HG03045 (cell line): Measurements from ENCODE around the gene BTBD17.

Experiments
- ATAC-seq: cut with Tn5 transposase; IDR thresholded peaks from one replicate; pipeline ENCODE4 v1.9.1; 2021; ENCODE audit warnings: mild to moderate bottlenecking, moderate library complexity; ENCODE audit not compliant: unreplicated experiment

The BTBD17 gene

DNA sequence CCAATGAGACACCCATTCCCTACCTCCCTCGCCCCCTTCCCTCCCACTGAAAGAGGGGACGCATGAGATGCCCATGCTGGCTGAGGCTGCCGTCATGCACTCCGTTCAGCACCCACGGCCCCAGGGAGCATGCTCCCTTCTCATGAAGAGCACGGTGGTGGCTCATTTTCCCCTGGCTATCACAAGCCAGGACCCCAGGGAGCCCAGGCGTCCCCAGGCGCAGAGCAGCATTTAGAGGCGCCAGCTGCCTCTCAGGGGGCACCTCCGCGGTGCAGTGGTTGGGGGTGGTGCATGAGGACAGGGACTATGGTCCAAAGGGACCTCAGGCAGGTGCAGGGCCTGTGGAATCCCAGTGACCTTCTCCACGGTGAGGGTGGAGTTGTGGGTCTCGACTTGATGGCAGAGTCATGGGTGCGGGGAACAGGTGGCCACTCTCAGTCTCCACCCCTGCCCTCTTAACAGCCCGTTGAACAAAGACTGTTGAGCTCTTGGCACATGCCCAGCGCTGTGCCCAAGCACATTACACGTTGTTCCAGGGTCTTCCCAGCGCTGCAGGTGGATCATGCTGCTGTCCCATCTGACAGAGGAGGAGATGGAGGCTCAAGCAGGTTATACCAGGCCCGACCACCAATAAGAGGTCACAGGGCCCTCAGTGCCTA is 22.0 kb downstream of the BTBD17 start:
- no peak for ATAC-seq

DNA sequence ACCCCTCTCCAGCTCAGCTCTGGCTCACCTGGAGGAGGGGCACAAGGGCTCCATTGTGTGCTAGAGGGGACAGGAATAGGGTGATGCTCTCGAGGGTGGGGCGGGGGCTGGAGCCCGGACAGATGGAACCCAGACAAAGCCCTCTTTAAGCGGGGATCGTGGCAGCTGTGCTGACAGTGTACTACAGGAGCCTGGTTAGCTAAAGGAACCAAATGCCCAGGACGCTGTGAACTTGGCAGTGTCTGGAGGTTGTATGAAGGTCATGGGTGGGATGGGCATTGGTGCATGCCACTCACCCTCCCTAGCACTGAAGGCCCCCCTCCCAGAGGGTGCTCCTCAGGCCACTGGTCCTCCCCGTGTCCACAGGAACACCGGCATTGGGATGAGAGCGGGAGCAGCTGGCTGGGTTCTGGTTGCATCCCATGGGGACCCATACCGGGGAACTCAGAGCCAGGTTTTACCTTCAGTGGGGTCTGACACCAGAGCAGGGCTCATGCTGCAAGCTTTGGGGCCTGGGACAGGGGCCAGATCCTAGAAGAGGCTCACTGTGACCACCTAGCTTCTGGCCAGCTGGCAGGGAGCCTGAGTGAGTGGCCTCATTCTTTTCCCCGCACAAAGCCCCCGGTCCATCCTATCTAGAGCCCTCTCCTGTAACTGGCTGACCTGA is 23.7 kb downstream of the BTBD17 start:
- no peak for ATAC-seq

DNA sequence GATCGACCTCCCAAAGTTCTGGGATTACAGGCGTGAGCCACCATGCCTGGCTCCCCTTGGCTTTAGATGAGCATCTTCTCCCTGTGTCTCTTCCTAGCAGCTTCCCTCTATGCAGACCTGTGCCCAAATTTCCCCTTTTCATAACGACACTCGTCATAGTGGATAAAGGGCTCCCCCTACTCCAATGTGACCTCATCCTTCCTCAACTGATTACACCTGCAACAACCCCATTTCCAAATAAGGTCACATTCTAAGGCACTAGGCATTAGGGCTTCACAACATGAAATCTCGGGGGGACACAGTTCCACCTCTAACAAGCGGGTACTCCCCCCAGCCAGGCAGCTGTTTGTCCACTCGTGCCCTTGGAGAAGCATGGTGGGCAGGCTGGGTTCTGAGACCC is 25.4 kb downstream of the BTBD17 start:
- ATAC-seq = no peak

DNA sequence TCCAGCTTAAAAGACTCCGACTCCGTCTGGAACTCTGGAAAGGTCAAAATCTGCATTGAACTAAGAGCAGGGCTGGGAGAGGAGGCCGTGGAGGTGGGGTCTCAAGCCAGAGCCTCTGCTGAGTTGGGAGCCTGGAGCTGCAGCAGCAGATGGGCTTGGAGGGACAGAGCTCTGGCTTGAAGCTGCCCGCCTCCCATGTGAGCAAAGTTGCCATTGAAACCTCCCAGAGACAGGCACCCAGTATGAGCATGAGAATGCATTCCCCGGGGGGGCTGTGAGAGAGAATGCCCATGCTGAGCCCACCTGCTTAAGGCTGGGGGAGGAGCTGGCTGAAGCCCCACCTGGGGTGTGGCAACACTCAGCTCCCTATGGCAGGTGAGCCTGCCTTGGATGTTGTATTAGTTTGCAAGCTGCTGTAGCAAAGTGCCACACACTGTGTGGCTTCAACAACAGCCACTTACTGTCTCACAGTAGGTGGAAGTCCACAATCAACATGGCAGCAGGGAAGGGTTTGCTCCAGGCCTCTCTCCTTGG is 26.1 kb downstream of the BTBD17 start:
- no peak for ATAC-seq

DNA sequence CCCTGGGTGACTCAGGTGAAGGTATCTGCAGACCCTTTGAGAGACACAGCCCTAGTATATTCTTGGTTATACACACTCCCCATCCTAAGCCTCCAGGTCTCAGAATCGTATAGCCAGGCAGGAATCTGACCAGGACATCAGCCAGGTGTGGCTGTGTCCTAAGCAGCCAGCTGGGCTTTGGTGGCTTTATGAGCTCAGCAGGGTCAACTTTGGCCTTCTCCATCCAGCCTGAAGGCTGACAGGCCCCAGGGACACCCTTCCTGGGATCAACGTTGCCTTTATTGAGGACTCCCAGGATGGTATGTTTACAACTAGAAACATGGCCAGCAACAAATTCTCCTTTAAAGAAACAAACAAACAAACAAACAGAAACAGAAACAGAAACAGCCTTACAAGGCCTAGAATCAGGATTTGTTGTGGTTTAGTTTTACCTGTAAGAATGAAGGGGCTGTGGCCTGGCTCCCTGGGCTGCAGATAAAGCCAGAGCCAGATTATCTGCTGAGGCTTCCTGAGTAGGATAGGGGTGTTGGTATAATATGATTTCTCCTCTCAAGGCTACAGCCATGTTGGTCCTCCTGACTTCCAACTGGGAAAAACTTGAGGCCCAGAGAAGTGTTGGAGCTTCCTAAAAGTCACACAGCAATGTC is 27.2 kb downstream of the BTBD17 start:
- no peak for ATAC-seq

DNA sequence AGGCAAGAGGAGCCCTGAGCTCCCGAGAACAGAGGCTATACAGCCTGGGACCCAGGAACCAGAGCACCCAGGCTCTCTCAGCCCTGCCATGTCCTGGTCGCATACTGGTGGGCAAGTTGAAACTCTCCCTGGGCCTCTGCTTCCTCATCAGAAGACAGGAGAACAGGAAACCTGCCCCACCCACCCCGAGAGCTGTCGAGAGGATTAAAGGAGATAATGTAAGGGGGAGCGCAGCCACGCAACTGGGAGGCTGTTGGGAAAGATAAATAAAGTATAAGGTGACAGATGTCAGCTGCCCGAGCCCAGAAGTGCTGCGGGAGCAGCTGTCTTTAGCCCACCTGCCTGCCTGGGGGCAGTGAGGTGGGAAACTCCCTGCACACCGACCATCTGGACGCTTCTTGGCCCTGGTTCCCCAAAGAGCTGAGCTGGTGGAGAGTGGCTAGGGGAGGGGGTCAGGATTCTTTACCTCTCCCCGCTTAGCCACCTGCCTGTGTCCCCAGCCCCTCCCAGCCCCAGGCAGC is 28.8 kb downstream of the BTBD17 start:
- no peak for ATAC-seq

DNA sequence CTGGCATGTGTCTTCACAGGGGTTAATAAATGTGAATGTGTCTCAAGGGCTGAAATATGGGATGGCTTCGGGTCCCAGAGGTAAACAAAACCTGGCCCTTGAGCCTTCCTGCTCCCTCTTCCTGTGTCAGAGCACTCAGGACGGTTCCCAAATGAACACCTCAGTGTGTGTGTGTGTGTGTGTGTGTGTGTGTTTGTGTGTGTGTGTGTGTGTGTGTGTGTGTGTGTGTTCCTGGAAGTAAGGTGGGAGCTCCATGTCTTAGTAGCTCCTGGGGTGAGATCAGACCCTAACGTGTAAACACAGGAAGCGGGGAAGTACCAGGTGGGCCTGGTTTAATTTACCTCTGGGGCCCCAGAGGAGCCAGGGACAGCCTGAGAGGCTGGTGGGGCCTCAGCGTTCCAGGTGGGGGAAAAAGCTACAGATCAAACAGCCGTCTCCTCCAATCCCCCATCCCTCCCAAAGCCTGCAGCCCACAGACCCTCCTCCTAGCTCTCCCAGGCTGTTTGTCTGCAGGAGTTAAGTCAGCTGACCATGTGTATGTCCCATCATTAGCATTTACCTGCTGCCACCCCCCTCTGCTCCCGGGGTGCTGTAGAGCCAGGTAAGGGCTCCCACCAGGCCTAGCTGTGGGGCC is 29.5 kb downstream of the BTBD17 start:
- no peak for ATAC-seq

DNA sequence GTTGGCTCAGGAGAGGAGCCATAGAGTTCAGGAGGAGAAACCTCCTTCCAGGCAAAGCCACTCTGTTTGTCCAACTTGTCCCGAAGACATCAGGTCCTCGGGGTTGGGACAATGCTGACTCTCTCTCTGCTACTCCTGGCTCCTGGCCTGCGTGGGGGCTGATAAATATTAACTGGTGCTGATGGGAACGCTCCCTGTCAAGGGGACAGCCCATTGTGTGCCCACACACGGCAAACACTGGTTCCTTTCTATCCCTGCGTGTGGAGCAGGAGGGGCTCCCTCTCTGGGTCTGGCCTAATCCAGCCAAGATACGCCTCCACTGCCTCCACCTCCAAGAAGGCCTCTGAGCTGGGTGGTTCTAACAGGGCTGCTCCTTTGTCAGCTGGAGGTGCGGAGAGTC is 31.2 kb downstream of the BTBD17 start:
- no peak for ATAC-seq

DNA sequence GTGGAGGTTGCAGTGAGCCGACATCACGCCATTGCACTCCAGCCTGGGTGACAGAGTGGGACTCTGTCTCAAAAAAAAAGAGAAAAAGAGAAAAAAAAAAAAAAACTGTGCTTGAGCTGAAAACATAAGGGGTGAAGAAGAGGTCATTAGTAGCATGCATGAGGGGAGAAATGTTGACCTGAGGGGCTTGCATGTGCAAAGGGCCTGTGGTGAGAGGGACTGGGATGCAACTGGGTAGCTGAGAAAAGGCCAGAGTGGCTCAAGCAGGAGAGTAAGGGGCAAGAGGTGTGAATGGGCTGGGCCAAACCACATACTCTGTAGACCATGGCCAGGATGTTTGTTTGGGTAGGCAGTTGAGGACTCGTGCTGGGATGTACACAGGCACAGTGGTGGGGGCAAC is 32.3 kb downstream of the BTBD17 start:
- no peak for ATAC-seq

DNA sequence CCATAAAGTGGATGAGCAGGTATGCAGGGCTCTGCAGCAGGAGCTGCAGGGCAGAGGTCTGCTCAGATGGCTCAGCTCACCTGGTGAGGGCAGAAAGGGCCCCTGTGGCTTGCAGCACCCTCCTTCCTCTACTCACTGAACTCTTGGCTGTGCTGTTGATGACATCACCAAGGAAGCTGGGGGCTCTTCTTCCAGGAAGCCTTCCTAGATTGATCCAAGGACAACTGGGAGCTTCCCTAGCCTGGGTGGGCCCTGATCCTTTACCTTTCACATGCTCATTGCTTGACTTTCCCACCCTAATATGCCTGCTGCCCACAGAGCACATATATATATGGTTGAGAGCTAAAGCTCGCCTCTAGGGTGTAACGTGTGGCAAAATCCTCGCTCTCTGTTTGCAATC is 33.2 kb downstream of the BTBD17 start:
- ATAC-seq = no peak

DNA sequence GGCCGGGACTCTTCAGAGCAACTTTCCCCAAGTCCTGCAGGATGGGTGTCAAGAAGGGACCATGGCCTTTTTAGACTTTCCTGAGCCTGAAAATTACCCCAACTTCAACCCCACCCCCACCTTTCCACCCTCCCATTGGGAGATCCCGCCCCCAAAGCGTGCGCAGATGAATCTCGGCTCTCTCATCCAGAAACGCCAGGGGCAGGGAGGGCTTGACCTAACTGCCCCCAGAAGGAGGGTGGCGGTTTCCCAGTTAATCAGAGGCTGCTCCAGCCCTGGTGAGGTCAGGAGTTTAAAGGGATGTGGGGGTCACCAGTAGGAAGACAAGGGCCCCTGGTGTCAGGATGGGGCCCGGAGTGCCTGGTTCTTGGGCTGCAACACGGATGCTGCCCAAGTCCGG is 35.2 kb downstream of the BTBD17 start:
- ATAC-seq = no peak

DNA sequence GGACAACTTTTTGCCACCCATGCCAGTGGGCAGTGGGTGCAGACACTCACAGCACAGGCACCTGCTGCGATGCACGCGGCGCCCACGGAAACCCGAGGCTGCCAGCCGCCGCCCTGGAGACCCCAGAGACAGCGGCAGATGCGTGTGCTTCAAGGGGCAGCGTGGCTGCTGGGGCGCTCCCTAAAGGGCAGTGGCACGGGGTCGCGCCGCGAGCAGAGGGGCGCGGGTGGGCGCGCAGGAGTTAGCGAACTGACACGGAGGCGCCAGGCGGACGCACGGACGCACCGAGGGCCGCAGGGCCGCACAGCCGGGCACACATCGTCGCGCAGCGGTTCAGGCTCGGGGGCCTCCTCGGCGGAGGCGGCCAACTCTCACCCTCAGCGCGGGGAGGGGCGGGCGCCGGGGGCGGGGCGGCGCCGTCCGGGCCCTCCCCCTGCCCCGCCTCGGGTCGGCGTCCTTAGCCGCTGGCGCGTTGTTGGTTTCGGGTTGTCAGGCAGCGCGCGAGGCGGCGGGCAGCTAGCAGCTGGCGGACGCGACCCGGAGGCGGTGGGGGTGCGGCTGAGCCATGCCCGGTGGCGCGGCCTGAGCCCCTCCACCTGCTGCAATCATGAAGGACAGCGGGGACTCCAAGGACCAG is 35.8 kb downstream of the BTBD17 start, which contains the start of gene KIF19:
Gene KIF19 (plus strand): TSS at position 484 of the 637 bp plus-strand sequence. CDS start 124 bp downstream, at position 608.
- no peak for ATAC-seq

DNA sequence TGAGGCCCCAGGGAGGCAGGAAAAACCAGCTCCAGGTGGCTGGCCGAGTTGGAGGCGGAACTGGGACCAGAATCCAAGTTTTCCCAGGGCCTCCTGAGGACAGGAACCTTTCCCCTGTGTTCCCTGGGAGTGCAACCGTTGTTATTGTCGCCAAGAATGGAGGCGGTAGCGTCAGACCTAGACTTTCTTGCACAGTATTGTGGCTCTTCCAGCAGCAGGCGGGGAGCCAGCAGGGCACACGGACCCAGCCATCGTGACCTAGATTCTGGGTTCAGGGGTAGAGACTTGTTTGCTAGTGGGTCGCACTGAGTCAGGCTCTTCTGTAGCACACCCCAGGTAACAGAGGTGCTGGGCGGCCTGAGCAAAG is 36.3 kb downstream of the BTBD17 start:
- ATAC-seq = no peak

DNA sequence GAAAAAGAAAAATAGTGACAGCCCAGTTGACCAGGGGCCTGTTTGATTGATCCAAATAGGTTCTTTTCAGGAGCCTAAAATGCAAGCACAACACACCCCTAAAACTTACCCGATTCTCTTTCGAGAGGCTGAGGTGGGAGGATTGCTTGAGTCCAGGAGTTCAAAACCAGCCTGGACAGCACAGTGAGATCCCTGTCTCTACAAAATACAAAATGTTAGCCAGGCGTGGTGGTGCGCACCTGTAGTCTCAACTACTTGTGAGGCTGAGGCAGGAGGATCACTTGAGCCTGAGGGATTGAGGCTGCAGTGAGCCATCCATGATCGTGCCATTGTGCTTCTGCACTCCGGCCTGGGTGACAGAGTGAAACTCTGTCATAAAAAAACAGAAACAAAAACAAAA is 37.1 kb downstream of the BTBD17 start:
- ATAC-seq = no peak

DNA sequence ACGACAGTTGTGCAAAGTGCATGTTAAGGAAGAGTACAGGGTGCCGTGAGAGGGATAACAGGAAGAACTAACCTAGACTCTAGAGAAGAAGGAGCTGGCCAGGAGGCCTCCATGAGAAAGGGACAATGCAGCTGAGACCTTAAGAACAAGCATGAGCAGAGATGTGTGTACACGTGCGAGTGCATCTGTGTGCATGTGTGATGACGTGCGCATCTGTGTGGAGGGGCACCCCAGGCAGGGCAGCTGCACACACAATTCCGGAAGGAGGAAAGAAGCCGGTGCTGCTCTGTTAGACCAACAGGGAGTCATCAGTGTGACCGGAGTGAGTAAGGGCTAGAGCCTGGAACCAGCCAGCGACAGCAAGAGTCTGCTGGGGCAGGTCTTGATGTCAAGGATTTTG is 43.3 kb downstream of the BTBD17 start:
- no peak for ATAC-seq

DNA sequence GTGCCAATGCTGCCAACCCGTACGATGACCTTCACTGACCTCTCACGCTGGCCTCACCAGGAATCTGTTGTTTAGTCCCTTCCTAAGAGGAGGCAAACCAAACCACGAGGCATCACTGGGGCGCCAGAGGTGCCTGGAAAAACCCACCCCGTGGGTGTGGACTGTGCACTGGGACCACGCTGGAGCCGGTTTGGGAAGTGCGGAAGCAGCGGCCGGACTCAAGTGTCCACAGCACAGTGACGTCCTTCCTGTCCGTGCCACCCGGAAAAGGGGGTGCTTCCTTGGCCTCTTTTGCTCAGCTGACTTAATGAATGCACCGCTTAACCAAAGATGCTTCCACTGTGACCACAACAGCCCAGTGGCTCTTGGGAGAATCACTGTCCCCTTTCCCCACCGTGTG is 44.6 kb downstream of the BTBD17 start:
- ATAC-seq = no peak

DNA sequence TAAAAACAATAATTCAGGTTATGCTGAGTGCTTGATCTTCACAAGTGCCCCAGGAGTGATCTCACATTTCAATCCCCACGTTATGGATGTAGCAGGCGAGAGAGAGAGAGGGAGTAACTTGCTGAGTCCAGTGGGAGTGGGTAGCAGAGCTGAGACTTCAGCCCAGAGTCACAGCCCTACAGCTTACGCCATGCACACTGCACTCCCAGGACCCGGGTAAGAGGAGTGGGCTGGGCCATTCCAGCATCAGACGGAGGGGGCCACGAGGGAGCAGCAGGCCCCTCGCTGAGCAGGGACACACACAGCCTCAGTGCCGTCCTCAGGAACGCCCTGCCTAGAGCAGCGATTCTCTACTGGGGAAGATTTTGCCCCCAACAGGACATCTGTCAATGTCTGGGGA is 45.4 kb downstream of the BTBD17 start:
- no peak for ATAC-seq

DNA sequence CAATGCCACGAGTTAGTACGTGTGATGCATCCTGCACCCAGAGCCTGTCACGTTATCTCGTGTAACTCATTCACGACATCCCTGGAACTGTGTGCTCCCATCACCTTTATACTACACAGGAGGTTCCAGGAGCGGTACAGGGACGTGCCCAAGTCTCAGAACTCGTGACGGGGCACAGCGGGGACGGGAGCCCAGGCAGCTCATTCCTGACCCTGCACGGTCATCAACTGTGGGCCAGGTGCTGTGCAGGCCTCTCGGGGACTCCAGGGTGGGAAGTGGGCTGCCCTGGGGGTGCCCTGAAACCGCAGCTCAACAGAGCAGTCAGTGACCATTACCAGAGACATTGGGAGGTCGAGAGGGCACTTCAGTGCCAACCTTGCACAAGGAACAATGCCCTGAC is 46.8 kb downstream of the BTBD17 start:
- no peak for ATAC-seq

DNA sequence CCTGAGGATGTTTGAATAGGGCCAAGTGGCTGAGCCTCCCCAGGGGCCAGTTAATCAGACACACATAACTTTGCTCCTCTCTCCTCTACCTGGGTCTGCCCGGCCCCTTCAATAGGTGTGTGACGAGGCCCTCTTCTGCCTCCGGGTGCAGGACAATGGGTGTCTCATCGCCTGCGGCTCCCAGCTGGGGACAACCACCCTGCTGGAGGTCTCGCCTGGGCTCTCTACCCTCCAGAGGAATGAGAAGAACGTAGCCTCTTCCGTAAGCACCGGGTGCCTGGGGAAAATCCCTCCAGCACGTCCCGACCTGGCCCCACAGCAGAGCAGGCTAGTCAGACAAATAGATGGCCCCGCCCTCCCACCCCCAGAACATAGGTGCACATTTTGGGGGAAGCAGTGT is 51.8 kb downstream of the BTBD17 start:
- no peak for ATAC-seq

DNA sequence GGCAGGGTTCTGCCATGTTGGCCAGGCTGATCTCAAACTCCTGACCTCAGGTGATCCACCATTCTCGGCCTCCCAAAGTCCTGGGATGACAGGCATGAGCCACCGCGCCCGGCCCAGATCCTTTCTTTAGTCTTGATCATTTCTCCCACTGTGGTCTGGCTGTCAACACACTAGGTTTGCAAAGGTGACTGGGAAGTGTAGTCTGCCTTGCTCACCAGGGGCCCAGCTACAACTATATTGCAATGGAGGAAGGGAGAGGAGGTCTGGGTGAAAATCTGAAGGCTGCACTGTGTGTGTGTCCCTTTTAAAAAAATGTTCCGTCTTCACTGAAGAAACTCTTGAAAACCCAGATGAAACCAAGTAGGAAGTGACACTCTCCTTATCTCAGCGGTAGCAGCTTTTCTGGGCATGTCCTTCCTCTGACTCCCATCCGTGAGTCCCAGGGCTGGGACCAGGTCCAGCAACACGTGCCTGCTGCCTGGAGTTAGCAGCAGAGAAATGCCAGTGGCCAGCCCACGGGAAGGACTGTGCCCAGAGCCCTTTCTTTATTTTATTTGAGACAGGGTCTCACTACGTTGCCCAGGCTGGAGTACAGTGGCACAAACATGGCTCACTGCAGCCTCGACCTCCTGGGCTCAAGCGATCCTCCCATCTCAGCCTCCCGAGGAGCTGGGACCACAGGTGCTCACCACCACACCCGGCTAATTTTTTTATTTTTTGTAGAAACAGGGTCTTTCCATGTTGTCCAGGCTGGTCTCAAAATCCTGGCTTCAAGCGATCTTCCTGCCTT is 53.5 kb downstream of the BTBD17 start:
- ATAC-seq = no peak
